AG04450 (cell line): ENCODE results near the gene TMEM9B. TPM values are rescaled to one million over a fixed set of nuclear protein-coding genes. Genes with fewer than 3 reads are reported as not detected.

Experiments used
- polyA plus RNA-seq: library from polyadenylated mRNA; depleted of rRNA; stranded (reverse); fragments of >200 nt; gene quantifications from 2 replicates; pipeline ENCODE4 v1.2.3, GENCODE V29; 2011; rRNA removed
- small RNA-seq: library from RNA; depleted of rRNA; stranded (forward); fragments of <200 nt; gene quantifications from one replicate; pipeline ENCODE3, GENCODE V24; 2012; ENCODE audit warnings: low read depth; ENCODE audit not compliant: insufficient read length

Gene TMEM9B
- polyA plus RNA-seq, 1 experiment: 53.9 TPM

Small RNA genes within 50 kb of the gene (small RNA-seq; reads per million reads assigned to genes)
- not detected for gene RF00019

Other genes with a start within 250 kb of the TMEM9B start
- gene AKIP1, start 53.3 kb downstream of the TMEM9B start, polyA plus RNA-seq: 39.6 and 41.4 TPM in 2 replicates
- gene C11orf16, start 31.5 kb downstream of the TMEM9B start, polyA plus RNA-seq: not detected in 2 replicates
- gene ASCL3, start 21.4 kb downstream of the TMEM9B start, polyA plus RNA-seq: not detected in 2 replicates
- 11.1 and 12.3 TPM in 2 replicates for gene NRIP3, start 39.6 kb upstream of the TMEM9B start, polyA plus RNA-seq
- gene SCUBE2, start 127.2 kb upstream of the TMEM9B start, polyA plus RNA-seq: 0.91 and 1.3 TPM in 2 replicates